GM21528 (cell line): ENCODE data around the gene ABHD17C.
"Not testable (repeated sequence)": the region's sequence is repeated elsewhere in the genome, so short reads cannot be mapped to it uniquely, and the experiment has no call there.

Experiments
- ATAC-seq: cut with Tn5 transposase; IDR thresholded peaks from one replicate; pipeline ENCODE4 v1.9.1; 2021; ENCODE audit warnings: mild to moderate bottlenecking, moderate library complexity; ENCODE audit not compliant: unreplicated experiment, low FRiP score

ABHD17C gene

GRCh38 chr15:80760960-80761359 is 65.8 kb downstream of the ABHD17C start:
- no peak for ATAC-seq

GRCh38 chr15:80761754-80762153 is 66.6 kb downstream of the ABHD17C start:
- no peak for ATAC-seq

GRCh38 chr15:80763235-80763634 is 68.1 kb downstream of the ABHD17C start:
- ATAC-seq: not testable (repeated sequence)

GRCh38 chr15:80764535-80764934 is 69.4 kb downstream of the ABHD17C start:
- no peak for ATAC-seq

GRCh38 chr15:80766275-80766674 is 71.2 kb downstream of the ABHD17C start:
- no peak for ATAC-seq

GRCh38 chr15:80768158-80768557 is 73.0 kb downstream of the ABHD17C start:
- ATAC-seq: no peak

GRCh38 chr15:80769153-80769828 is 74.2 kb downstream of the ABHD17C start:
- ATAC-seq: no peak

- ATAC-seq: no peak
These were observed 75.0 kb downstream of the ABHD17C start for GRCh38 chr15:80769829-80770705.

GRCh38 chr15:80773122-80773551 is 78.0 kb downstream of the ABHD17C start:
- ATAC-seq: no peak

- ATAC-seq: no peak
These were observed 78.8 kb downstream of the ABHD17C start for GRCh38 chr15:80773792-80774352.

GRCh38 chr15:80774486-80774885 is 79.4 kb downstream of the ABHD17C start:
- ATAC-seq: no peak

- no peak for ATAC-seq
These were observed 80.2 kb downstream of the ABHD17C start for GRCh38 chr15:80775338-80775737.

- ATAC-seq: no peak
These were observed 81.4 kb downstream of the ABHD17C start for GRCh38 chr15:80776420-80777045.

GRCh38 chr15:80777137-80777536 is 82.0 kb downstream of the ABHD17C start:
- no peak for ATAC-seq

GRCh38 chr15:80777826-80778620 is 82.9 kb downstream of the ABHD17C start:
- ATAC-seq: no peak

- ATAC-seq: no peak
These were observed 83.5 kb downstream of the ABHD17C start for GRCh38 chr15:80778621-80778963.

- ATAC-seq: no peak
These were observed 84.0 kb downstream of the ABHD17C start, which contains the start of gene CEMIP for GRCh38 chr15:80778964-80779657. Gene CEMIP, plus strand, starts transcription at chr15:80779370. Its CDS starts 94,510 bp downstream, at chr15:80873880.

- no peak for ATAC-seq
These were observed 84.7 kb downstream of the ABHD17C start for GRCh38 chr15:80779658-80780415.
